ENCODE results near the gene DAGLA. TPM values are rescaled to one million over a fixed set of nuclear protein-coding genes. Genes with fewer than 3 reads are reported as not detected.

DAGLA gene
- total and polyA plus RNA-seq, 2 of the 13 experiments (the other 11 are each of a cell fraction or from before 2014, with no cell fraction given): 2.6 to 3.9 TPM

GRCh38 chr11:61793083-61793828, 113.1 kb downstream of the DAGLA start (continued):
- TF ChIP-seq MAF1 (CRISPR knock-in tag; IDR thresholded peaks at IDR 0.05; ENCODE audit: borderline replicate concordance) (0 out of 2 replicates have a peak, but pooled peaks have one; percentile 13), HOXA5 (CRISPR knock-in tag; IDR thresholded peaks at IDR 0.05) (no peak), HIVEP1 (CRISPR knock-in tag; IDR thresholded peaks at IDR 0.05) (0 out of 2 replicates have a peak, but pooled peaks have one; percentile 2), BRCA1 (CRISPR knock-in tag; IDR thresholded peaks at IDR 0.05) (0 out of 2 replicates have a peak, but pooled peaks have one; percentile 16), ZNF431 (CRISPR knock-in tag; IDR thresholded peaks at IDR 0.05; ENCODE audit: borderline replicate concordance, low read depth) (no peak), ELF3 (CRISPR knock-in tag; IDR thresholded peaks at IDR 0.05) (no peak), KDM5A (IDR thresholded peaks at IDR 0.05; ENCODE audit: borderline replicate concordance, low read length) (peak; percentile 16; the same call in 1 of the 2 replicates)

GRCh38 chr11:61793829-61794204, 113.6 kb downstream of the DAGLA start:
- Histone ChIP-seq H3K79me2 (ENCODE audit: insufficient read depth, low read length) (peaks cover 50% of the 10 kb centered on the region), H3K4me3 (replicated peaks in 1 of 3; ENCODE audit: insufficient read depth in 1 of 3, low read depth in 2 of 3, low read length in 3 of 3) (peak overlapping the region; percentile 68 to 87 (median 81)), H3K9ac (ENCODE audit: insufficient read depth, low read depth, low read length) (peak overlapping the region; percentile 96), H3K4me2 (ENCODE audit: low read depth, low read length) (peak overlapping the region; percentile 89), H3K27ac (ENCODE audit: extremely low read length, insufficient read depth, low read length) (peak overlapping the region; percentile 99), H3K36me3 (replicated peaks in 1 of 2; ENCODE audit: control insufficient read depth in 1 of 2, insufficient read depth in 2 of 2, low read length in 2 of 2) (peaks cover 11 to 38% of the 10 kb centered on the region in 2 experiments), H3K9me3 (ENCODE audit: low read length) (no peaks in the 10 kb centered on the region), H3K4me1 (ENCODE audit: insufficient read depth, low read length) (peaks cover 47% of the 10 kb centered on the region), H4K20me1 (ENCODE audit: insufficient read depth, low read length) (no peaks in the 10 kb centered on the region; the same call in 1 of the 2 replicates), H3K27me3 (ENCODE audit: control insufficient read depth in 1 of 2, insufficient read depth in 2 of 2, low read length in 2 of 2) (no peaks in the 10 kb centered on the region; a peak in 1 of 5 replicates), H2AFZ (ENCODE audit: low read length) (no peak overlapping the region)
- WGBS (ENCODE audit: low lambda C conversion rate): 36% methylated on average over 3 of the region's 3 CpGs
- peak; percentile 79 for TF ChIP-seq ZNF121 (CRISPR knock-in tag; IDR thresholded peaks at IDR 0.05)
- no peak for TF ChIP-seq ZNF629 (CRISPR knock-in tag; conservative IDR thresholded peaks at IDR 0.05)
- BruUV-seq (replicated peaks): no TSS peak
- in situ Hi-C loops (cut with HindIII; ENCODE audit: extremely low pct_ligation_motif_present, low pct_unique_long_range_greater_than_20kb) (loop anchor here (10.0 kb wide), 1 partner anchor 291 kb away; no protein-coding TSS in a partner anchor), intact Hi-C loops (cut with micrococcal nuclease; ENCODE audit: unreplicated experiment) (loop anchor here (1.0 kb wide), 1 partner anchor 314 kb away; no protein-coding TSS in a partner anchor)
- FAIRE-seq (no peak), DNase-seq (ENCODE audit: low spot score) (no peak), ATAC-seq (no peak)
- ChIA-PET POLR2A (interaction anchor here (1.3 to 4.2 kb wide), 2 partner anchors 22 to 314 kb away, joined by 3 to 50 read pairs; partner anchors contain the start of gene FADS1), CTCF (ENCODE audit: low intra/inter-chr PET ratio, low total read pairs) (no interaction called here)
